Measurements from ENCODE around the gene SUGCT. TPM values are rescaled to one million over a fixed set of nuclear protein-coding genes. Genes with fewer than 3 reads are reported as not detected.

The SUGCT gene
- total and polyA plus RNA-seq, 9 of the 15 experiments (the other 6 are each of a cell fraction or from before 2014, with no cell fraction given): 0.58 to 2.5 (median 1.4) TPM

- Histone ChIP-seq H3K27me3 (ENCODE audit: control insufficient read depth in 2 of 2, insufficient read depth in 2 of 2, low read length in 2 of 2) (no peaks in the 10 kb centered on the region), H3K27ac (ENCODE audit: extremely low read depth, low read depth, low read length) (no peak overlapping the region), H3K9me1 (ENCODE audit: control insufficient read depth, insufficient read depth, low read length) (no peaks in the 10 kb centered on the region), H3K4me3 (no peak overlapping the region), H3K36me3 (ENCODE audit: control insufficient read depth, insufficient read depth, low read length) (no peaks in the 10 kb centered on the region), H3K9me3 (replicated peaks; ENCODE audit: control insufficient read depth, insufficient read depth, low read depth, low read length) (no peaks in the 10 kb centered on the region), H3K4me1 (replicated peaks in 1 of 2; ENCODE audit: control insufficient read depth in 2 of 2, insufficient read depth in 2 of 2, low read length in 2 of 2) (no peaks in the 10 kb centered on the region), H3K79me2 (ENCODE audit: control insufficient read depth, insufficient read depth, low read length) (no peaks in the 10 kb centered on the region), H2AFZ (ENCODE audit: low read depth, low read length) (no peak overlapping the region), H4K20me1 (replicated peaks; ENCODE audit: control insufficient read depth, insufficient read depth, low read length) (no peaks in the 10 kb centered on the region), H3K4me2 (ENCODE audit: insufficient read depth, low read length) (no peak overlapping the region), H3K9ac (ENCODE audit: insufficient read depth in 1 of 2, low read depth in 2 of 2, low read length in 2 of 2) (no peak overlapping the region)
- ATAC-seq: no peak
- no peak for DNase-seq (ENCODE audit: extremely low read depth in 1 of 4, low spot score in 3 of 4)
- TF ChIP-seq THRA (IDR thresholded peaks at IDR 0.05) (no peak), TCF7L2 (IDR thresholded peaks at IDR 0.05; ENCODE audit: low read depth, low read length) (no peak), TEAD4 (IDR thresholded peaks at IDR 0.05; ENCODE audit: low read length) (no peak), TEAD4 (CRISPR knock-in tag; IDR thresholded peaks at IDR 0.05; ENCODE audit: borderline replicate concordance) (no peak), SMARCA4 (IDR thresholded peaks at IDR 0.05) (no peak), ZFPM2 (CRISPR knock-in tag; IDR thresholded peaks at IDR 0.05) (no peak), ZNF707 (CRISPR knock-in tag; conservative IDR thresholded peaks at IDR 0.05) (no peak), HMG20B (CRISPR knock-in tag; IDR thresholded peaks at IDR 0.05) (no peak), ATF4 (CRISPR knock-in tag; IDR thresholded peaks at IDR 0.05) (no peak), EP400 (IDR thresholded peaks at IDR 0.05) (no peak), POLR2AphosphoS5 (IDR thresholded peaks at IDR 0.05; ENCODE audit: control insufficient read depth, insufficient read depth, low read depth, low read length) (no peak), CBFB (CRISPR knock-in tag; IDR thresholded peaks at IDR 0.05) (no peak), CEBPZ (IDR thresholded peaks at IDR 0.05; ENCODE audit: borderline replicate concordance, low read depth, low read length) (no peak), OTX1 (CRISPR knock-in tag; IDR thresholded peaks at IDR 0.05) (no peak), SREBF2 (CRISPR knock-in tag; IDR thresholded peaks at IDR 0.05) (no peak), ZNF174 (CRISPR knock-in tag; IDR thresholded peaks at IDR 0.05) (no peak), CBX8 (IDR thresholded peaks at IDR 0.05; ENCODE audit: borderline replicate concordance, extremely low read depth, low read depth, low read length, poor library complexity, severe bottlenecking) (no peak), CCAR2 (IDR thresholded peaks at IDR 0.05; ENCODE audit: low read depth, low read length) (no peak), ZNF324 (CRISPR knock-in tag; IDR thresholded peaks at IDR 0.05) (no peak), ZC3H8 (IDR thresholded peaks at IDR 0.05) (no peak)
- ChIA-PET CTCF (ENCODE audit: low intra/inter-chr PET ratio) (no interaction called here), POLR2A (no interaction called here)
- intact Hi-C loops (cut with micrococcal nuclease): no loop called here
- 0% methylated on average over 2 of the region's 2 CpGs for WGBS (ENCODE audit: insufficient coverage, low coverage, missing lambda C conversion rate)
- no peak for FAIRE-seq
- no TSS peak for BruUV-seq (replicated peaks)
- in situ Hi-C loops (cut with MboI): no loop called here
These were observed 538.5 kb downstream of the SUGCT start for GRCh38 chr7:40673285-40673684.

All from K562 (cell line).